K562 (cell line): ENCODE results near the gene BSPRY. TPM values are rescaled to one million over a fixed set of nuclear protein-coding genes. Genes with fewer than 3 reads are reported as not detected.
A peak's percentile ranks its signal among the peaks of the same experiment; 100 is the strongest.

Experiments
- BACH1 ChIP-seq: fragments of 200-800 bp; sonication (Bioruptor generic); IDR thresholded peaks from 2 replicates; pipeline ENCODE4 v1.6.1; 2016; ENCODE audit warnings: missing genetic modification characterization, missing compliant biosample characterization
- CCAR2 ChIP-seq: fragments of 200-400 bp; formaldehyde crosslinking; IDR thresholded peaks from 2 replicates; pipeline ENCODE4 v1.6.1; 2017; ENCODE audit warnings: mild to moderate bottlenecking, low read depth, low read length
- GTF2B ChIP-seq: IDR thresholded peaks from 2 replicates; pipeline ENCODE4 v1.6.1; 2011; ENCODE audit not compliant: insufficient read length; ENCODE audit errors: extremely low read depth
- HNRNPLL ChIP-seq: fragments of 200-400 bp; formaldehyde crosslinking; IDR thresholded peaks from 2 replicates; pipeline ENCODE4 v1.6.1; 2017; ENCODE audit warnings: low read length, low read depth, mild to moderate bottlenecking; ENCODE audit not compliant: poor library complexity, severe bottlenecking
- NCOA2 ChIP-seq, 2 experiments: fragments of 450-650 bp; IDR thresholded peaks; 2 replicates each; pipeline ENCODE4 v1.6.1; 2018; ENCODE audit warnings: mild to moderate bottlenecking in 2 of 2, moderate library complexity in 1 of 2; ENCODE audit not compliant: partially characterized antibody in 2 of 2
- NFRKB ChIP-seq: fragments of 450-650 bp; IDR thresholded peaks from 2 replicates; pipeline ENCODE4 v1.6.1; 2016; ENCODE audit warnings: low read depth
- RBBP5 ChIP-seq: fragments of 200-600 bp; sonication (generic); IDR thresholded peaks from 2 replicates; pipeline ENCODE4 v1.6.1; 2012; ENCODE audit warnings: borderline replicate concordance, mild to moderate bottlenecking, low read length, control low read depth, inconsistent platforms; ENCODE audit not compliant: insufficient read depth, poor library complexity, severe bottlenecking
- SRSF9 ChIP-seq: fragments of 200-400 bp; formaldehyde crosslinking; IDR thresholded peaks from 2 replicates; pipeline ENCODE4 v1.6.1; 2017; ENCODE audit warnings: low read depth, low read length, borderline replicate concordance
- TAF7 ChIP-seq: fragments of 450-650 bp; IDR thresholded peaks from 2 replicates; pipeline ENCODE4 v1.6.1; 2016; ENCODE audit warnings: missing genetic modification characterization, missing compliant biosample characterization
- ZNF280B ChIP-seq: fragments of 250-450 bp; sonication (Bioruptor Pico); IDR thresholded peaks from 2 replicates; pipeline ENCODE4 v1.5.1; 2021; ENCODE audit warnings: mild to moderate bottlenecking
- polyA plus RNA-seq, 8 experiments: library from polyadenylated mRNA; depleted of rRNA in 4 of 8; stranded (reverse) in 5 of 8; unstranded in 3 of 8; fragments of >200 nt; fragmentation: Nextera tagmentation in 2 of 8; fragmentation: Illumina TruSeq in 1 of 8; extraction: Ambion mirVana in 2 of 8; extraction: Trizol in 1 of 8; gene quantifications; 2 replicates each; pipeline versions ENCODE4 v1.2.1 to v1.2.3, GENCODE V29; 2011 to 2014; ENCODE audit warnings: inconsistent platforms in 1 of 8, missing spikeins in 1 of 8
- total RNA-seq, 7 experiments: library from RNA; depleted of rRNA in 6 of 7; stranded (reverse); fragments of >200 nt in 6 of 7; fragmentation: Illumina TruSeq in 2 of 7; extraction: Trizol in 2 of 7; gene quantifications; 2 replicates each; pipeline versions ENCODE4 v1.2.1 to v1.2.3, GENCODE V29; 2011 to 2021; ENCODE audit warnings: low replicate concordance in 1 of 7
- TF ChIP-seq, protein P1 (sequence below): fragments of 250-450 bp; sonication (Bioruptor Pico); IDR thresholded peaks from 2 replicates; pipeline ENCODE4 v1.4.0; 2020; ENCODE audit warnings: mild to moderate bottlenecking, moderate library complexity
- TF ChIP-seq, protein P2 (sequence below): fragments of 450-650 bp; conservative IDR thresholded peaks from 2 replicates; pipeline ENCODE4 v1.6.1; 2016; ENCODE audit warnings: missing genetic modification characterization, low read depth, mild to moderate bottlenecking, missing compliant biosample characterization, moderate library complexity
- TF ChIP-seq, protein P3 (sequence below): fragments of 200-800 bp; sonication (Bioruptor generic); IDR thresholded peaks from 2 replicates; pipeline ENCODE4 v1.6.1; 2017; ENCODE audit warnings: missing genetic modification characterization, missing compliant biosample characterization
- TF ChIP-seq, protein P4 (sequence below): sonication (generic); formaldehyde crosslinking; IDR thresholded peaks from 2 replicates; pipeline ENCODE4 v1.8.1; 2022; ENCODE audit warnings: missing genetic modification reagents
- TF ChIP-seq, protein P5 (sequence below): fragments of 450-650 bp; formaldehyde crosslinking; IDR thresholded peaks from 2 replicates; pipeline ENCODE4 v1.4.0; 2022; ENCODE audit warnings: missing genetic modification characterization
- TF ChIP-seq, protein P6 (sequence below): sonication (generic); formaldehyde crosslinking; IDR thresholded peaks from 2 replicates; pipeline ENCODE4 v1.8.0; 2022; ENCODE audit warnings: mild to moderate bottlenecking, missing genetic modification reagents

Gene BSPRY
- total and polyA plus RNA-seq, 9 of the 15 experiments (the other 6 are each of a cell fraction or from before 2014, with no cell fraction given): 0.07 to 0.67 (median 0.18) TPM

GRCh38 chr9:113410207-113410864, 61.0 kb downstream of the BSPRY start, which contains the start of the genes C9orf43 and POLE3 (continued):
- TF ChIP-seq, protein P1, sequence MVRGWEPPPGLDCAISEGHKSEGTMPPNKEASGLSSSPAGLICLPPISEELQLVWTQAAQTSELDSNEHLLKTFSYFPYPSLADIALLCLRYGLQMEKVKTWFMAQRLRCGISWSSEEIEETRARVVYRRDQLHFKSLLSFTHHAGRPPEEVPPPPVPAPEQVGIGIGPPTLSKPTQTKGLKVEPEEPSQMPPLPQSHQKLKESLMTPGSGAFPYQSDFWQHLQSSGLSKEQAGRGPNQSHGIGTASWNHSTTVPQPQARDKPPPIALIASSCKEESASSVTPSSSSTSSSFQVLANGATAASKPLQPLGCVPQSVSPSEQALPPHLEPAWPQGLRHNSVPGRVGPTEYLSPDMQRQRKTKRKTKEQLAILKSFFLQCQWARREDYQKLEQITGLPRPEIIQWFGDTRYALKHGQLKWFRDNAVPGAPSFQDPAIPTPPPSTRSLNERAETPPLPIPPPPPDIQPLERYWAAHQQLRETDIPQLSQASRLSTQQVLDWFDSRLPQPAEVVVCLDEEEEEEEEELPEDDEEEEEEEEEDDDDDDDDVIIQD (CRISPR knock-in tag): no peak
- TF ChIP-seq, protein P2, sequence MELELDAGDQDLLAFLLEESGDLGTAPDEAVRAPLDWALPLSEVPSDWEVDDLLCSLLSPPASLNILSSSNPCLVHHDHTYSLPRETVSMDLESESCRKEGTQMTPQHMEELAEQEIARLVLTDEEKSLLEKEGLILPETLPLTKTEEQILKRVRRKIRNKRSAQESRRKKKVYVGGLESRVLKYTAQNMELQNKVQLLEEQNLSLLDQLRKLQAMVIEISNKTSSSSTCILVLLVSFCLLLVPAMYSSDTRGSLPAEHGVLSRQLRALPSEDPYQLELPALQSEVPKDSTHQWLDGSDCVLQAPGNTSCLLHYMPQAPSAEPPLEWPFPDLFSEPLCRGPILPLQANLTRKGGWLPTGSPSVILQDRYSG (tag): no peak
- TF ChIP-seq TAF7 (tag) (peak; percentile 30; the same call in 1 of the 2 replicates), CCAR2 (no peak), RBBP5 (peak; percentile 99), HNRNPLL (peak; percentile 90), ZNF280B (no peak), NFRKB (peak; percentile 94), SRSF9 (no peak), NCOA2 (IDR thresholded peaks at IDR 0.05; ENCODE audit: partially characterized antibody in 2 of 2) (no peak), GTF2B (no peak), BACH1 (tag) (no peak)
- TF ChIP-seq, protein P3, sequence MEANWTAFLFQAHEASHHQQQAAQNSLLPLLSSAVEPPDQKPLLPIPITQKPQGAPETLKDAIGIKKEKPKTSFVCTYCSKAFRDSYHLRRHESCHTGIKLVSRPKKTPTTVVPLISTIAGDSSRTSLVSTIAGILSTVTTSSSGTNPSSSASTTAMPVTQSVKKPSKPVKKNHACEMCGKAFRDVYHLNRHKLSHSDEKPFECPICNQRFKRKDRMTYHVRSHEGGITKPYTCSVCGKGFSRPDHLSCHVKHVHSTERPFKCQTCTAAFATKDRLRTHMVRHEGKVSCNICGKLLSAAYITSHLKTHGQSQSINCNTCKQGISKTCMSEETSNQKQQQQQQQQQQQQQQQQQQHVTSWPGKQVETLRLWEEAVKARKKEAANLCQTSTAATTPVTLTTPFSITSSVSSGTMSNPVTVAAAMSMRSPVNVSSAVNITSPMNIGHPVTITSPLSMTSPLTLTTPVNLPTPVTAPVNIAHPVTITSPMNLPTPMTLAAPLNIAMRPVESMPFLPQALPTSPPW: peak; percentile 99
- TF ChIP-seq, protein P4, sequence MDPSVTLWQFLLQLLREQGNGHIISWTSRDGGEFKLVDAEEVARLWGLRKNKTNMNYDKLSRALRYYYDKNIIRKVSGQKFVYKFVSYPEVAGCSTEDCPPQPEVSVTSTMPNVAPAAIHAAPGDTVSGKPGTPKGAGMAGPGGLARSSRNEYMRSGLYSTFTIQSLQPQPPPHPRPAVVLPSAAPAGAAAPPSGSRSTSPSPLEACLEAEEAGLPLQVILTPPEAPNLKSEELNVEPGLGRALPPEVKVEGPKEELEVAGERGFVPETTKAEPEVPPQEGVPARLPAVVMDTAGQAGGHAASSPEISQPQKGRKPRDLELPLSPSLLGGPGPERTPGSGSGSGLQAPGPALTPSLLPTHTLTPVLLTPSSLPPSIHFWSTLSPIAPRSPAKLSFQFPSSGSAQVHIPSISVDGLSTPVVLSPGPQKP (CRISPR knock-in tag): no peak
- TF ChIP-seq, protein P5, sequence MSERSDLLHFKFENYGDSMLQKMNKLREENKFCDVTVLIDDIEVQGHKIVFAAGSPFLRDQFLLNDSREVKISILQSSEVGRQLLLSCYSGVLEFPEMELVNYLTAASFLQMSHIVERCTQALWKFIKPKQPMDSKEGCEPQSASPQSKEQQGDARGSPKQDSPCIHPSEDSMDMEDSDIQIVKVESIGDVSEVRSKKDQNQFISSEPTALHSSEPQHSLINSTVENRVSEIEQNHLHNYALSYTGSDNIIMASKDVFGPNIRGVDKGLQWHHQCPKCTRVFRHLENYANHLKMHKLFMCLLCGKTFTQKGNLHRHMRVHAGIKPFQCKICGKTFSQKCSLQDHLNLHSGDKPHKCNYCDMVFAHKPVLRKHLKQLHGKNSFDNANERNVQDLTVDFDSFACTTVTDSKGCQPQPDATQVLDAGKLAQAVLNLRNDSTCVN: 0 out of 2 replicates have a peak, but pooled peaks have one; percentile 12
- TF ChIP-seq, protein P6, sequence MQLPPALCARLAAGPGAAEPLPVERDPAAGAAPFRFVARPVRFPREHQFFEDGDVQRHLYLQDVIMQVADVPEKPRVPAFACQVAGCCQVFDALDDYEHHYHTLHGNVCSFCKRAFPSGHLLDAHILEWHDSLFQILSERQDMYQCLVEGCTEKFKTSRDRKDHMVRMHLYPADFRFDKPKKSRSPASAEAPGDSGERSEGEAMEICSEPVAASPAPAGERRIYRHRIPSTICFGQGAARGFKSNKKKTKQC (CRISPR knock-in tag): no peak
